ENCODE results near the gene ZNF414.
A peak's percentile ranks its signal among the peaks of the same experiment; 100 is the strongest.

ZNF414 gene

GRCh38 chr19:8489561-8490394 is 24.2 kb downstream of the ZNF414 start:
- no peak for DNase-seq

DNA sequence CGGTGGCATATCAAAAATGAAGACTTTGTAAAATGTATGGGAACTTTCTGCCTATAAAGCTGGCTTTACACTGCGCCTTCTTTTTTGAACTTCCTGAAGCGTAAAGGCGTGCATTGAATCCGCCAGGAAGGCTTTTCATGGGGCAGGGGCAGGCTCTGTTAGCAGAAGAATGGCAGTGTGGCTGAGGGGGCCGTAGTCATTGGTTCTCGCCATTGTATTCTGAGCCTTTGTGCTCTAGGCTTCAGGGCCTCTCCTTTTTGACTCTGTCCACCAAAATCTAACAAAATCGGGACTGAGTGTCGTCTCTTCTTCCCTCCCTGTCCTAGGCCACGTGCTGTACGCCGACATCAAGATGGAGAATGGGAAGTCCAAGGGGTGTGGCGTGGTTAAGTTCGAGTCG is 25.6 kb downstream of the ZNF414 start:
- DNase-seq: no peak

DNA sequence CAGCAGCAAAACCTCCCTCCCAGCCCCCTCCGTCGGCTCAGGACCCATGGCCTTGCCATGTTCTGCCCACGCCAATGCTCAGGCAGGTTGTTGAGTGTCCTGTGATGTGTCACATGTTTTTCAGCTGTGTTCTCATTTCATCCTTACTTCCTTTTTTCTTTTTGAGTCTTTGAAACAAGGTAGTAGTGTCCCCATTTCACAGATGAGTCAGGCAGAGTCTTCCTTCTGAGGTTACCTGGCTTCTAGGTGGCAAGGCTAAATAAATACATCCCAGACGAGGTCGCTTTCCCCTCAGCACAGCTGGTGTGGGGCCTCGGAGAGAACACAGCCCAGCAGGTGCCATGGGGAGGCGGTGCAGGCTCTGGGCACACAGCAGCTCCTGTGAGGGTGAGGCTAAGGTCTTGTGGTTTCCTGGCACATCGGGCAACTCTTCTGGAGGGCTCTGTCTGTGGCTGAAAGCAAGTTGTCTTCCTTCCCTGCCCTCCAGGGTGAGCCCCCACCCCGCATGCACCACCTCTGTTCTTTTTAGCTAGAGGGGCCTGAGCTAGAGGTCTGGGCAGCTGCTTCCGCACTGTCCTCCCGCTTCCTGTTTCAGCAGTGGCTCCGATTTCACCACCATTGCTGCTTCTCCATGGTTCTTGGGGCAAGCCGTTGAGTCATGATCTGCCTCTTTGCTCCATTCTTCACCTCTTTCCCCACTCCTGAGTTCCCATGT is 26.7 kb downstream of the ZNF414 start:
- DNase-seq: peak; percentile 18

DNA sequence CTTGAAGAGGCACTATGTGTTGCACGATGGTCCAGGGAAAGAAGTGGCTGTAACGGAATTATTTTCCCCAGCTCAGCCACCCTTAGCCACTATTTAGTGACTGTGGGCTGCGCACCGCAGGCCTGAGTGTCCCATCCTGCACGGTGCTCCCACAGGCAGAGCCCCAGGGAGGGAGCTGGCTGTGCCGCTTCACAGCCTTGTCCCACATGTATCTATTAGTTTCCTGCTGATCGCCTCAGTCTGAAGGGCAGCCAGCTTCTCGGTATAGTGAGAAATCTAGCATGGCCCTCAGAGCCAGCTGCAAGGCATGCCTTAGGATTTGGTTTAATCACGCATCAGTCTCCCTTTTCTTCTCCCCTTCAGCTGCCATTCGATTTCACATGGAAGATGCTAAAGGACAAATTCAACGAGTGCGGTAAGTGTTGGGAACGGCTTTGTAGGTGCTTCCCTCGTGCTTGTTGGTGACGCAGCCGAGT is 27.3 kb downstream of the ZNF414 start:
- DNase-seq: no peak

- no peak for DNase-seq
Measured at GRCh38 chr19:8485561-8486371, 28.2 kb downstream of the ZNF414 start.

DNA sequence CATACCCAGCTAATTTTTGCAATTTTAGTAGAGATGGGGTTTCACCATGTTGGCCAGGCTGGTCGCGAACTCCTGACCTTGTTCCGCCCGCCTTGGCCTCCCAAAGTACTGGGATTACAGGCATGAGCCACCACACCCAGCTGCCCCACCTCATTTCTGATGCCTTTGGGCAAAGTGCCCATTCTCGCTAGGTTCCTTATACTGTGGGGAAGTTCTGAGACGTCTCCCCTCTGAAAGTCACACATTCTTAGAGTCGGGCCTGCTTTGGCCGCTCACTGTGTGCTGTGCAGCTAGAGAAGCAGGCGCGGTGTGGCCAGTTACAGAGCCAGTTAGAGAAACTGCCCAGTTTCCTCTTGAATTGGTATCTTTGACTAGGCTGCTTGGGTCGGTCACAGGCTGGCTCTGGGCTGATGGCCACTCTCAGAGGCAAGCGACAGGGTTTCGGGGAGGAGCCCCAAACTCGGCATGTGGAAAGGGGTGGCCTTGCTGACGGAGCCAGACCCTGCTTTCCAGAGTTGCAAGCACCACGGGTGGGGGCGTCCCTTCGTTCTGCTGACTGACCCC is 29.6 kb downstream of the ZNF414 start:
- DNase-seq: no peak

GRCh38 chr19:8483165-8483564 is 30.8 kb downstream of the ZNF414 start:
- DNase-seq: no peak

- DNase-seq: no peak
Measured at GRCh38 chr19:8482696-8483095, 31.3 kb downstream of the ZNF414 start.

GRCh38 chr19:8481616-8482015 is 32.4 kb downstream of the ZNF414 start:
- DNase-seq: no peak

GRCh38 chr19:8481201-8481600 is 32.8 kb downstream of the ZNF414 start:
- DNase-seq: no peak

- DNase-seq: no peak
Measured at GRCh38 chr19:8478598-8478997, 35.4 kb downstream of the ZNF414 start.

DNA sequence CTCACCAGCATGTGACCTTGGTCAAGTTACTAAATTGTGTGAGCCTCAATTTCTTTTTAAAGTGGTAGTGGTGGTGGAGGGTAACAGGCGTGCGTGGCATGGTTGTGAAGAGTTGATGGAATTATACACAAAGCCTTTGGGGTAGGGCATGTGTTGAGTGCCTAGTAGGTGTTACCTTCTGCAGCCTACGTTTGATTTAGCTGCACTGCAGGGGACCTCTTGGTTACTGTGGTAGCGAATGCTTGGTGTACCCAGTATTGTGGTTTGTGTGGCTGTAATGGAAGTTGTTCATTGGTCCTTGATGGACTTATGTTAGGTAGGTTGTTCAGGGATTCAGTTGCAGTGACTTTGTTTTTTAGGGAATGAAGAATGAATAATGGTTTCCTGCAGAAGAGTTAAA is 36.1 kb downstream of the ZNF414 start:
- no peak for DNase-seq

- no peak for DNase-seq
Measured at GRCh38 chr19:8476524-8476923, 37.4 kb downstream of the ZNF414 start.

GRCh38 chr19:8475005-8475404 is 39.0 kb downstream of the ZNF414 start:
- no peak for DNase-seq

DNA sequence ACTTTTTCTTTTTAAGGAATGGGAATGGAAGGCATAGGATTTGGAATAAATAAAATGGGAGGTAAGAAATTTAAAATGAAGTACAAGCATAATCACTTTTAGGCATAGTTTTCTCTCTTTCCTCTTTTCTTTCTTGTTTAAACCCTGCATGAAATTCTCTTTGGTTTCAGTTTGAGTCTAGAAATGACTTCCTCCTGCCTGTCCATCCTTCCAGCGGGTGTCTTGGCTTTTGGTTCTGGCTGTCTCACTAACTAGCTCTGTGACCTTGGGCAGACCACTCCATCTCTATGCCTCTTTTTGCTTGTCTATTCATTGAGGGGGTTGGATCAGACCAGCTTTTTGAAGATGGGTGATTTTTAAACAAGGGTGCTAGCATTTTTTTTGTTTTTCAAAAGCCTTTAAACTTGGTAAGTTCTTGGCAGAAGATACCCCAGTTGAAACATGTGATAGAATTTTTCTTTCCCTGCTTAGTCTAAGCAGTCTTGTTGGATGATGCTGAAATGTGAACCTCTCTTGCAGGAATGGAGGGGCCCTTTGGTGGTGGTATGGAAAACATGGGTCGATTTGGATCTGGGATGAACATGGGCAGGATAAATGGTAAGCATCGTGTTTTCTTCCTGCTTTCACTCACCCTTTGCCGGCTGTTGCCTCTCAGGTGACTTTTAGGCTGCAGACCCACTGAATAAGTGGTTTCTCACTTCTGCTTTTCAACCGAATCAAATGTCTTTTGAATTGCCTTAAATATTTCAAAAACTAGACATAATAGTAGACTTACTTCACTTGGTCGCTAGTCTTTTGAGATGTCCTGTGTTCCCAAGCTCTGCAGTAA is 40.1 kb downstream of the ZNF414 start:
- no peak for DNase-seq

DNA sequence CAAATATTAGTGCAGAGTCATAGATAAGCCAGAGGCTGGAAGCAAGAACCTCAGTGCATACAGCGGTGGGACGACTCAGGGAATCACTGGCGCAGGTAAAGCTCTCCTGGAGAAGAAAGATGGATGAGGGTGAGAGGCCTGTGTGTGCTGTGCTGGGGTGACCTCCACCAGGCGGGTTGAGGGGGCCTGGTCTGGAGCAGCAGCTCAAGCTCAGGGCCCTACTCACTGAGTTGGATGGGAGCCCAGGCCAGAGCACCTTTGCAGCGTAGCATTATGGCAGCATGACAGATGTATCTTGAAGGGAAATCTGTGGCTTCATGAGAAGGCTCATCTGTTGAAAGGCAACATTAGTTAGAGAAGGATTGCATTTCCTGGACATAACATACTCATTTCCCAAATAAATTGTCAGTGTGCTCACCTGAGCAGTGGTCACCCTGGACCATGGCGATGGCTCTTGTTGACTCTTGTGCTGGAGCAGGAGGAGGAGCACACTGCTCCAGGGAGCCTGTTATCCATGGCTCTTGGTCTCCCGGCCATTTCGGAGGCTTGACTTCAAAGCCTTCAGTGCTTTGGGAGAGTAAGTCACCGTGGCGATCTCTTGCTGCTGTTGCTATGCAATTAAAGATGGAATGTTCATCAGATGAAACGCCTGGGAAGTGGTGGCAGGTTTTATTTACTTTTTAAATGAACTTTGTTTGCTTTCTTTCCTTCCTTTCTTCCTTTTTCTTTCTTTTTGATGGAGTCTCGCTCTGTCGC is 44.2 kb downstream of the ZNF414 start:
- DNase-seq: peak; percentile 41

- DNase-seq: no peak
Measured at GRCh38 chr19:8468761-8469373, 45.1 kb downstream of the ZNF414 start.

DNA sequence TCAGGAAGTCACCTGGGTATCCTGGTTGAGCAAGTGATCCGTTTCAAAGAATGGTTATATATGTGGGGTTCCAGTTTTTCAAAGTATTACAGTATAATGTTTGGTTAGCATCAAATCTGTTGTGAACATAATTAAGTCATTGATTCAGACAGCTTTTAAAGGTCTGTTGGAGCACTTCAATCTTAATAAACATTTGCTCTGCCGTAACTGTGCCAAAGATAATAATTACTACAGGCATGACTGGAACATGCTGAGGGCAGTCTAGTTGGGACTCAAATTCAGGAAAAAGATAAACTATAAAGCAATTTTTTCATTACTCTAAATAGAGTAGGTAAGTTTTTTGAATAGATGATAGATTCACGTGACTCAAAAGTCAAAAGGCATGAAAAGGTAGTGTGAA is 45.8 kb downstream of the ZNF414 start:
- no peak for DNase-seq

DNA sequence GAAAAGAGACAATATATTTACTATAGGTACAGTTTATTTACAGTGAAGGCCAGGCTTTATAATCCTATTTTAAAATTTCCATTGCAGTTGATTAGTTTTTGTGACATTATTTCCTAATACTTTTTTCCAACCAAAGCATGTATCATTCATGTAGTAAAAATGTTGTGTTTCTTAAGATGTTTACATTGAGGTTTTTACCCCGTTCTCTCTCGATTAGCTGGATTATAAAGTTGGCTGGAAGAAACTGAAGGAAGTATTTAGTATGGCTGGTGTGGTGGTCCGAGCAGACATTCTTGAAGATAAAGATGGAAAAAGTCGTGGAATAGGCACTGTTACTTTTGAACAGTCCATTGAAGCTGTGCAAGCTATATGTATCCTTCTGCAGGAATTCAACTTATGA is 47.9 kb downstream of the ZNF414 start:
- no peak for DNase-seq

DNA sequence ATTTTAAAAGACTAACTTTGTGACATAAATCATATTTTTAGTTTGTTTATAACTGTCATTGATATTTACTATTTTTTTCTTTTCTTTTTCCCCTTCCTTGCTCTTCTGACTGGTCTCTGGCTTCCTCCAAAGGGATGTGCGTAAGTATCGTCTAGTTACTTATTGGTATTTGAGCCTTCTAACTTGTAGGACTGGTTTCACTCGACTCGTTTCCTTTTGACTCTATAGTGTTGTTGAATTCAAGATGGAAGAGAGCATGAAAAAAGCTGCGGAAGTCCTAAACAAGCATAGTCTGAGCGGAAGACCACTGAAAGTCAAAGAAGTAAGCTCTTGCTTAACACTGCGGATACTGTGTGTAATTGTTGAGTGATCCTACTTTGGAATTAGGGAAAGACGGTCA is 50.6 kb downstream of the ZNF414 start:
- DNase-seq: no peak

- DNase-seq: no peak
Measured at GRCh38 chr19:8462571-8462970, 51.4 kb downstream of the ZNF414 start.
